NCI-H524 treated with DMSO at 0.1 percent for 48 hours (cell line): Measurements from ENCODE around the gene PEAK1.
A peak's percentile ranks its signal among the peaks of the same experiment; 100 is the strongest.
"Not testable (repeated sequence)": the region's sequence is repeated elsewhere in the genome, so short reads cannot be mapped to it uniquely, and the experiment has no call there.

Source experiments
- DNase-seq: peaks from one replicate; lab custom pipeline; 2025; lab: John Stamatoyannopoulos, UW

PEAK1 gene

DNA sequence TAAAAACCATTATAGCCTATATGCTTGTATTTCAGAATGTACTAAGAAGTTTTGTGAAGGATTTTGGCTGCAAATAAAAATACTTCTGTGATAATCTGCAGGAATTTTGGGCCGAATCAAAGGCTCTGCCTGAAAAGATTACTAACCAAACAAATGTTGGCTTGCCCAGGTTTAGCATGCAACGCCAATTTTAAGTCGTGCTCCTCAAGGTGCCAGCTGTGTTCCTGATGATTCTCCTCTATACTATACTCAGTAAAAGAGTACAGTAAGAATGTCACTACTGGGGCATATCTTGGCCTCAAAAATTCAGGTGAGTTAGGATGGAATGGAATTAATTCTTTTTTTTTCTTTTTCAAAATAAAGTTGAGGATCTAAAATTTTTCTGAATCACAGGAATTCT, 198.2 kb downstream of the PEAK1 start:
- no peak for DNase-seq

DNA sequence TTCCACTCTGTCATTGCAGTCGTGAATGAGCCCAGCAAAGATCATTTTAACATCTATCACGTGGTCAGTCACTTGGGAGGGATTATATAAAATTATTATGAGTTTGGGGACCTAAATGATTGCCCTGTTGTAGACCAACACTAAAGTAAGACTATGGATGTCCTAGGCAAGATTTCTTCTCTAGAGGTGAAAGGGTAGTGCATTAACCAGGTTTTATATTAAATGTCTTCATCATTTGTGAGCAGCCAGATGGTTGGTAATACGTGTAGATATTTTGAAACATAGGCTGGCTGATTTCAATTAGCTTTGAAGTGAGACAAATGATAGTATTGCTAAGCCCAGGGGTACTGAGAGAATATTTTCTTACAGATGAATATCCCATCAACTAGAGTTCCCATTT, 198.7 kb downstream of the PEAK1 start:
- DNase-seq, result no peak

DNA sequence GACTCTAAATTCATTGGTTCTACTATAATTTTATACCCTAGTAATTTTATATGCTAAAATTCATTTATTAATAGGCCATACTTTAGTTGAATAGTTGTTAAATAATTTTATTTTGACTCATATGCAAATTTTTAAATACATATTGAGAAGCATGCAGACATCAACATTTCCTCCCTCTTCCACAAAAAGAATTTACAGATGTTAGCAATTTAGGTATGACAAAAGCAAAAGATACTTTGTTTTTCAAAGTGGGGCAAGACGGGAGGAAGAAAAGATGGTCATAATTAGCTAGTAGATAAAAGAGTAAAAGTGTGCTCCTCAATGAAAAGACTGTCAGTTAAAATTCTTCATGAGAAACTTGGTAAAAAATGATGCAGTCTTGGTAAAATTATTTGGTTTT, 200.1 kb downstream of the PEAK1 start:
- no peak for DNase-seq

DNA sequence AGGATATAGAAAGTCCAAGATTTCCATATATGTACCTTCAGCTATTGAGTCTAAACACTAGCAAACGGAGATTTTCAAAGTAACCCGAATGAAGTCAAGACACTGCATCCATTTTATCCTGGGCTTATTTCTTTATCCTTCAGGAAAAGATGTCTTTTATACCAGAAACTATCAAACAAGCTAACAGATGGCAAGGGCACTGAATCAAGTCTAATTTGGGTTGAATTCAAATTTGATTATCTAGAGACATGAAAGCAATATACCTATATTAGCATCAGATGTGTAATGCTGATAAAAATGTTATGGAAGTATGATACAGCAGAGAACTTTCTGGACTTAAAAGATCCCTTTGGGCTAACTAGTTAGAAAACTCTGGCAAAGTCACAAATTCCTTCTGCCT, 210.7 kb downstream of the PEAK1 start:
- no peak for DNase-seq

DNA sequence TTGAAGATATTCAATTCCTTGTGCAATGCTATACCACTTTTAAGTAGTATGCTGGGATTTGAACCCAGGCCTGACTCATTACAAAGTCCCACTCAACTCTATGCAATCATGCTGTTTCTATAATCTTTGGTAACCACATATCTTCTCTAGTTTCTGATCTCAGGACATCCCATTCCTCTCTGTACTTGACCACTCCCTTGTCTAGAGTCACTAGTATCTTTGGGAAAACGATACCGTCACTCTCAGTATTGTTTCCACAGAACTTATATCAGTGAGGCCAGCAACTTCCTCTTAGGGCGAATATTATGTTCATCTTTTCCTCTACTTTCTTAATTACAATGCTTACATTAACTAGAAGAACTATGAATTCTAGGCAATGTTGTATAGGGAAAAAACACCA, 211.7 kb downstream of the PEAK1 start:
- no peak for DNase-seq

DNA sequence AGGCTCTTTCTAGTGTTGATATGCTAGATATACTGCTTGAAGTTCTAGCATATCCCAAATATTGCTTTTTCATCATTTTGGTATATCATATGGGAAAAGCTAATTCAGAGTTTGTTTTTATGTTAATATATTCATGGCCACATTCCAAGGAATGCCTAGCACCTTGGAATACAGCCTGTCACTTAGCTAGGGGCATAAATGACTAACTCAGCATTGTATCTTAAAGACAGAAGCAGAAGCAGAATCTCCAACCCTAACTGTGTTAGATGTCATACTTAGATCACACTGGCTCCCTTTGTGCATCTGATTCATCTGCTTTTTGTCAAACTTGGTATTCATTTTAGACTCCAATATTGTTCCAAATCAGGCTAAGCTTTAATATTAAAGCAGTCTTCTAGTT, 218.2 kb downstream of the PEAK1 start:
- no peak for DNase-seq

DNA sequence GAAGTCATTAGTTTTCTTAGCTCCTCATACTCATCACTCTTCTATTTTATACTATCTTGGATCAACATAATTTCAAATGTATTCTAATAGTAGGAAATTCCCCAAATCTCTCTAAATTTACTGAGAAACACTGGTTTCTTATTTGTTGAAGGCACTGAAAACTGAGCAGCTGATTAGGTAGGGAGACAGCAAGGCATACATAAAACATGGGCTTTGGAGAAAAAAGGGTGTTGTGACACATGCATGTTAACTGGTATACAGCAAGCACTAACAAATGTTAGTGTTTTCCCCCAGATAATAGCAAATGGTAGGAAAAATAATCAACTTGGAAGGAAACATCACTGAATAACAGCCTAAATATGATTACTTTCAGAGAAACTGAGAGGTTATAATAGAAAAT, 223.5 kb downstream of the PEAK1 start:
- no peak for DNase-seq

DNA sequence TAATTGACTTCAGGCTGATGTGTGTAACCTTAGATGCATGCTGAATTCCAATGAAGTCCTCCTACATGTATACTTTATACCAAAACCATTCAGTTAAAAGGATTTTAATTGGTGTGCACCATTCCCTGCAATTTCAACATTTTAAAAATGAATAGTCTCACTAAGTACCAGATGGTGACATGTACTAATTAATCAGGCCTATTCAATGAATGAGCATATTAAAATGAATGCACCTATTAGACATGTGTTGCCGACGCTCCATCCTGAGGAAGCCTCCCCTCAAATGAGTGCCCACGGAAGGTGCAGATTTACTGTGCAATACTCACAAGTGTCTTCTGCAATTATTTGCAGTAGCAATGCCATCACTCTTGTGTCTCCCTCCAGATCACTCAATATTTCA, 224.3 kb downstream of the PEAK1 start:
- DNase-seq, result peak; percentile 46

DNA sequence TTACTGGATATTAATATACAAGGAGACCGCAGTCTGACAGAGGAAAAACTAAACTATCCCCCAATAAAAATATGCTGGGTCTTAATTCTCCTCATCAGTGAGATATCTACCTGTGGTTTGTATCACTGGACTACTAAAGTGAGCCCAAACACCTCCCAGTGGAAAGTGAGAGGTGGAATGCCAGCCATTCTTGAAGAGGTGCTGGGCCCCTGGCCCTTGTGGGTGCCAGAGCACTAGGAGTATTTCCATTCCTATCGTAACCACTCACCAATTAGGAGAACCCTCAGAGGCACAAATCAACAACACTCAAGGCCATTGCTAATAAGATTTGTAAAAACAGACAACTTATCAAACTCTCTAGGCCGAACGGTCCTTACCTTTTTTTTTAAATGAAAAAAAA, 227.5 kb downstream of the PEAK1 start:
- no peak for DNase-seq

DNA sequence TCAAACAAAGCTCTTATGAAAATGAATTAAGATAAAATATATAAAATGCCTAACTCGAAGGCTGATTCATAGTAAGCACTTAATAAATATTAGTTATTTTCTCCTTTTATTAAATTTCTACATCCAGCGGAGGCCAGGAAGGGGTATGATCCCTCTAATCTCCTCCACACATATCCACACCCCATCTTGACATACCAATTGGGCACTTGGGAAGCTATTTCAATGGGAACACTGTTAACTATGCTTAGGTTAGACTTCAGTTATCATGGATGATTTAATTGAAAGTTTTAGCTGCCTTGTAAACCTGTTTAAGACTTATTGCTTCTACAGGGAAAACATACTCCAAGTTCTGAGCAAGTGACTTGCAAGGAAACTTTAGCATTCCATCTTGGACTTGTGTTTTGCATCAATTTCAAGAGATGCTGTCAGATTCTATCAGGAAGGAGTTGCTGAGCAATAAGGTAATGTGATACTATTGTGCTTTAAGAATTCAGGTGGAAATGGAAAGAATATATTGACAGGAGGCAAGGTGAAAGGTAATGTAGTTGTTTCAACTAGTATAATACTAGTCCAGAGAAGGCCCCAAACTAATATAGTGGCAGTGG, 228.6 kb downstream of the PEAK1 start:
- DNase-seq, result no peak

DNA sequence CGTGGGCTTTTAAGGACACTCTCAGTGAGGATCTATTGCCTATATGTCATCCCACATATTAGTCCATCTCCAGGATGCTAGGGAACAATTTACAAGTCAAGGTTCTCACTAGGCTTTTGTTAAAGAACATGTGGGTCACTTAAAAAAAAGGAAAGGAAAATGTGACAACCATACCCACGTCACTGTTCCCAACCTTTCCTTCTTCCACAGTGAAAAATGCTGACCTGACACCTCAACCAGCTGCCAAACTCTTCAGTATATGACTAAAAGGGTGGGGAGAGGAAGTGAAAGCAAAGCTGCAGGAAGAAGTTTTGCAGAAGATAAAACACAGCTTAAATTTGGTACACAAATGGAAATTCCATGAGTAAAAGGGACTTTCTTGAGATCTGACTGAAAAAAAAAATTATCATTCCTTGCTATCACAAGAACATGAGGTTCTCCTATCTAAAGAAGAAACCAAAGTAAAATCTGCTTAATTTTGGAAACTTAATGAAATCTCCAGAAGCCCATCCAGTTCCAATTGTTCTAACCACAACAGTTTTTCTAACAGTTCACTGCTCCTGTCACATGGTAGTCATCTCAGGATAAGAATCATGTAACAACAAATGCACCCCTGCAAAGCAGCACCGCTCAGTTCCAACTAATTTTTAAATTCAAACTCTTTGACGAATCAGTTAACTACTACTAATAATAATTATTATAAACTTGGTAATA, 232.0 kb downstream of the PEAK1 start:
- DNase-seq, result no peak

DNA sequence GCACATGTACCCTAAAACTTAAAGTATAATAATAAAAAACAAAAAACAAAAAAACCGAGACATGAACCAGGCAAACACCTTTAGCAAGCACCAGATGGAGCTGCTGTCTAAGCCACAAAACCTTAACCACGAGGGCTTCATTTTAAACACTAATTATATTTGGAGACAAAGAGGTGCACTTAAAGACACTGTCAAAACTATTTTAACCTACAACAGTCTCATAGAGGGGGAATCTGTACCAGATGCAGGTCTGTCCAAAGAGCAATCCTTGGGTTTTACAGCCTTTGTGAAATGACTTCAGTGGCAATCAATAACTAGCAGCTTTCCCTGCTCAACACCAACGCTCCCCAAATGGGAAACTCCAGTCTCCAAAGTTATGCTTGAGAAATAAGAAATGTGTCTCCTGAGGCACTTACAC, 233.3 kb downstream of the PEAK1 start:
- DNase-seq, result no peak

DNA sequence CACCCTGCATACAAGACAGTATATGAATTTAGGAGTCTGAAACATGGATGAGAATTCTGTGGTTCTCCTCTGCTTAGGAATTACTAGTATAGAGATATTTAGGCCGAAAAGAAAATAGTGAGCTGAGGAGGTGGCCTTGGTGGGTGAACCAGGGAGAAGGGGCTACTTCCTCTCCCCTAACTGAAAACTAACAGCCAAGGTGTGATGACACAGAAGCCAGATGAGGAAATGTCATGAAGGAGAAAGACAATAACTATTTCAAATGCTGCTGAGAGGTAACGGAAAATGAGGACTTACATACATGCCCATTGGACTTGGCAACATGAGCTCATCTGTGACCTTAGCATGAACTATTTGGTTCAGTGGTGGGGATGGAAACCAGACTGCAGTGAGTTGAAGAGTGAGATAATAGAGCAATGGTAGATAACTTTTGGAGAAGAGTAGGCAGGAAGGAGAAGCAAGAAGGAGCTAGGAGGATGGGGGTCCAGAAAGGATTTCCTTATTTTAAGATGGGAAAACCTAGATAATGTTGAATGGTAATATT, 234.6 kb downstream of the PEAK1 start:
- DNase-seq, result no peak

DNA sequence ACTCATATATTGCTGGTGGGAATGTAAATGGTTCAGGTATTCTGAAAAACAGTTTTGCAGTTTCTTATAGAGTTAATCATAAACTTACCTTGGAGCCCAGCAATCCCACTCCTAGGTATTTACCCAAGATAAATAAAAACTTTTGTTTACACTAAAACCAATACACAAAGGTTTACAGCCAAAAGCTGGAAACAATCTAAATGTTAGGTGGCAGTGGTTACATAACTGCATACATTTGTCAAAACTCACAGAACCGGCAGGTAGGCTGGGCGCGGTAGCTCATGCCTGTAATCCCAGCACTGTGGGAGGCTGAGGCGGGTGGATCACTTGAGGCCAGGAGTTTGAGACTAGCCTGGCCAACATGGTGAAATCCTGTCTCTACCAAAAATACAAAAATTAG, 235.6 kb downstream of the PEAK1 start:
- DNase-seq, result not testable (repeated sequence)

DNA sequence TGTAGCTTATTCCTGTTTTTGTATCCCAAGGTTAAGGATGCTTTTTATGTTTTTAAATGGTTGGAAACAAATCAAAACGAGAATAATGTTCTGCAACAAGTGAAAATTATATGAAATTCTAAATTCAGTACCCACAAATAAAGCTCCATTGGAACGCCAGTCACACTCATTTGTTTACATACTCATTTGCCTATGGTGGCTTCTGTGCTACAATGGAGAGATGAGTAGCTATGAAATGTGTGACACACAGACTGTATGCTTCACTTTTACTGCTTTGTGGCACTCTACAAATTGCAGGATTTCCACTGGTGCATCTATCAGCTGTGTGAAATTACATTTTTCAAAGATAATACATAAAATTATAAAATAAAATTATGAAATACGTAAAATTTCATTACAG, 236.8 kb downstream of the PEAK1 start:
- DNase-seq, result no peak

DNA sequence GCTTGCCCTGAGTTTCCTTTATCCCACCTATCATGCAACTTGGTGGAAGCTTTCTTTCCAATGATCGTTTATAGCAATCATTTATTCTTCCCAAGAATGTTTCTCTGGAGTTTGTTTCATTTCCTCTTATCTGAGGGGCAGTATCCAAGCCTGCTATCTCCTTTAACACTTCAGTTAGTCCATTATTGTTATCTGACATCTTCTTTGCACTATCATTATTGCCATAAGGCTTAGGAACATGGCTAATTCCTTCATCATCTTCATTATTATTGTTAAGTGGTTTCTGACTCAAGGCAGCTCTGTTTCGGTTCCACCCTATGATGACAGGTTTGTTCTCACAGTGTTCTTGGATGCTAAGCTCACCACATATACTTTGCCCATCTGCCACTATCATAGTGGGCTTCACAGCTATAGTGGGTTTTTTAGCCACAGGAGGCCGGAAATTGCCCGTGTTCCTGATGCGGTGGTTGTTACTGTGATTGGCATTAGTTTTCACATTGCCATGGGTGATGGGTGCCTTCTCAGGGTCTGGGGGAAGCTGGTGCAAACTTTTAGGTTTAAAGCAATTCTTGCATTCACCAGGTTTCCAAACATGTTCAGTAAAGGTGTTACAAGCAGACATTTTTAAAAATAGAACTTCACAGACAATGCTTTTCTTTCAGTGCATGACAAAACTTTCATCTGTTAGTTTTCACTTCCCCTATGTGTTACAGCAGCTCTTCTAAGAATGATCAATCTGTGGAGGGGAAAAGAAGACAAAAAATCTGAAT, 238.4 kb downstream of the PEAK1 start:
- DNase-seq, result no peak

DNA sequence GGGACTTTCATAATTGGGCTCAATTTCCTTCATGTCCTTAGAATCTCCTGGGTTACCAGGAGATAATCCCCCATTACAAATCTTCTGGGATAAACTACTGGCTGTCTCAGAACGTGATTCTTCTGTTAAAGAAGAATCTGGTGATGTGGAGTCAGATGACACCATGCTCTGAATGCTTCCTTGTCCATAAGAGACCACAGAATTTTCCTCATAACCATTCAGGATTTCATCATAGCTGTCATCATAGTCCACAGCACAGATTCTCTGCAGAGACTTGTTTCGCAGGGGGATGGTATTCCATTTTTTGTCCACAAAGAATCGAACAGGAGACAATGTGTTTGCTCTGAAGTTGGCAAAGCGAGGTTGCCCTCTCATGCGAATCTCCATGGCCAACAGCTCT, 239.1 kb downstream of the PEAK1 start:
- no peak for DNase-seq

DNA sequence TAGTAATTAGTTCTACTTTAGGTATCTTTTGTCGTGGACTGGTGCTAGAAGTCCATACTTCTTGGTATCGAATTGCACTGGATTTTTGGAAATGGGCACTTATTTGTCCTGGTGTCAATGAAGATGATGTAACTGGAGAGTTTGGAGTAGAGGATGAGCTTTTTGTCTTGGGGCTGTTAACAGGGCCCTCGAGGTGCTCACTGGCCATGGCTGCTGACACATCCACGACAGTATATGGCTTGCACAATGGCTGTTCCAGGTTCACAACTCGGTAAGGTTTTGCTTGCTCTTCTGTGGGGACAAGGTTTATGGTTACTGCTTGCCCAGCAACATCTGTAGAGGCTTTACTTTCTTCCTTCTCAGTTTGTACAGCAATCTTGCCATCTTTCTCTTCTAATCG, 239.6 kb downstream of the PEAK1 start:
- DNase-seq, result no peak

DNA sequence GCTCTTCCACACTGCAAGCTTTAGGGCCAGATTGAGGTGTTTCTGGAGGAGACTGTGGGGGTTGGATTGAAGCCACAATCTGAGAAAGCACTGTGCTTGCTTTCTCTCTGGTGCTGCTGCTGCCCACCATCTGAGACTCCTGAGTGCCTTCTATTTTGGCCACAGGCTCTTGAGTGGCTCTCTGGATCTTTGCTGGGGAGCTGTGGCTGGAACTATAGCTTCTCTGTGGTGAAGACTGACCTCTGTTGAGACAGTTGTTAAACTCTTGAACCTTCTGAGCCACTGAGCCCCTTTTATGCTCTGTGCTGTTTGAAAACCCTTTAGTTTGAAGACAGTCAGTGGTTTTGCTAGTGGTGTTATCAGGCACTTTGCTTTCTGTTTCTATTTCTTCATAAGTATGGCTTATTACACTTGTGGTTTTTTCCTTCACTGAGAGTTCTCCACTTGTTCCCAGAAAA, 240.3 kb downstream of the PEAK1 start:
- no peak for DNase-seq

DNA sequence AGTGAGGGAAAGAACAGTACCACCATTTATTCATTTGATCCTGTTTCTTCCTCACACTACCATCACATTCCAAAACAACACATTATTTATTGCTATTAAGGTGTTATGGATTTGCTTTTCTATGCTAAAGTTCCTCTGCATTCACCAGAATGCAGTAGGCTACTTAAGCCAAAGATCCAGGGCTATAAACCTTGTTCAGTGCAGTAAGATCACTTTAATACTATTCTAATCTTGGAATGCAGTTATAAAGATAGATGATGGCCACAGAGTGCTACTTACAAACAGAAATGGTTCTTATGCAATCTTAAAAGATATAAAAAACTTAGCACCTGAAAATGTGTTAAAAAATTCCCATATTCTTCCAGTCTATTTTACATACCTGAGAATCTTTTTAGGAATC, 241.5 kb downstream of the PEAK1 start:
- DNase-seq, result no peak

DNA sequence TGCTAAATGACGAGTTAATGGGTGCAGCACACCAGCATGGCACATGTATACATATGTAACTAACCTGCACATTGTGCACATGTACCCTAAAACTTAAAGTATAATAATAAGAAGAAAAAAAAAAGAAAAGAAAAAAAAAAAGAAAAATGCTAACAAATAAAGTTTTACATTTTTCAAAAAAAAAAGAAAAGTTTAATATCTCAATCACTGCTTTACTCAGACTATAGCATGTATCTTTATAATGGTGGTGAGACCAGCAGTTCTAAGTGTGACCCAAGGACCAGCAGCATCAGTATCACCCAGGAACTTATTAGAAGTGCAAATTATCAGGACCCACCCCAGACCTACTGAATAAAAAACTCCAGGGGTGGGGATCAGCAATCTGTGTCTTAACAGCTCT, 243.8 kb downstream of the PEAK1 start:
- DNase-seq, result not testable (repeated sequence)

DNA sequence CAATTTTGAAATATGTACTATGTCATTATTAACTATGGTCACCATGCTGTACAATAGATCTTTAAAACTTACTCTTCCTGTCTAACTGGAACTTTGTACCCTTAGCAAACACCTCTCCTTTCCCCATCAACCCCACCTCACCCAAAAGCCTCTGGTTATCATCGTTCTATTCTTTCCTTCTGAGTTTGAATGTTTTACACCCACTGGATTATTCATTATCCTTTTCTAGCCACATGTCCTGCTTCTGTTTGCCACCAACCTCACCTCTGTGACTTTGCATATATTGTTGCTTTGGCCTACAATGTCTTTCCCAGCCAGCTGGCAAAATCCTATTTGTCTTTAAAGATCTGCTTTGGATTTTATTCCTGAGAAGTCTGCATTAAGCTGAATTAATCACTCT, 246.4 kb downstream of the PEAK1 start:
- DNase-seq, result no peak
